Peyer's patch (tissue), 4 donors: ENCODE measurements around the gene KIF9.

Source experiments
- POLR2A ChIP-seq, 2 donors: fragments of 450-650 bp; IDR thresholded peaks; one replicate each; pipeline ENCODE4 v1.5.1; 2017; ENCODE audit warnings: antibody characterized with exemption in 2 of 2, mild to moderate bottlenecking in 2 of 2, moderate library complexity in 2 of 2
- TF ChIP-seq, protein P1 (sequence below), 6 experiments: fragments of 450-650 bp in 4 of 6; fragments of 200-600 bp in 2 of 6; sonication (generic) in 1 of 6; IDR thresholded peaks; one replicate each; pipeline ENCODE4 v1.5.1; 2017 to 2019; ENCODE audit warnings: antibody characterized with exemption in 6 of 6, mild to moderate bottlenecking in 3 of 6, moderate library complexity in 1 of 6

DNA sequence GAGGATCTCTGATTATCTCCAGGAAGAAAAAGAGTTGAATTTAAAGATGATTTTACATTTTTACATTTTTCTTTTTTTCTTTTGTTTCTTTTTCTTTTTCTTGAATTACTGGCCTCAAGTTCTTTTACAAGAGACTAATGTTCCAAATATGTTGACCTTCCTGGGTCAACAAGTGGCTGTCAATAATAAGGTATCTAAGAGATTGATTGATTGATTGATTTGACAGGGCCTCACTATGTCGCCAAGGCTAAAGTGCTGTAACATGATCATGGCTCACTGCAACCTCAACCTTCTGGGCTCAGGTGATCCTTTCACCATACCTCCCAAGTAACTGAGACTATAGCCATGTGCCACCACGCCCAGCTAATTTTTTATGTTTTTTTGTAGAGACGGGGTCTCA is 44.6 kb downstream of the KIF9 start:
- TF ChIP-seq, protein P1, sequence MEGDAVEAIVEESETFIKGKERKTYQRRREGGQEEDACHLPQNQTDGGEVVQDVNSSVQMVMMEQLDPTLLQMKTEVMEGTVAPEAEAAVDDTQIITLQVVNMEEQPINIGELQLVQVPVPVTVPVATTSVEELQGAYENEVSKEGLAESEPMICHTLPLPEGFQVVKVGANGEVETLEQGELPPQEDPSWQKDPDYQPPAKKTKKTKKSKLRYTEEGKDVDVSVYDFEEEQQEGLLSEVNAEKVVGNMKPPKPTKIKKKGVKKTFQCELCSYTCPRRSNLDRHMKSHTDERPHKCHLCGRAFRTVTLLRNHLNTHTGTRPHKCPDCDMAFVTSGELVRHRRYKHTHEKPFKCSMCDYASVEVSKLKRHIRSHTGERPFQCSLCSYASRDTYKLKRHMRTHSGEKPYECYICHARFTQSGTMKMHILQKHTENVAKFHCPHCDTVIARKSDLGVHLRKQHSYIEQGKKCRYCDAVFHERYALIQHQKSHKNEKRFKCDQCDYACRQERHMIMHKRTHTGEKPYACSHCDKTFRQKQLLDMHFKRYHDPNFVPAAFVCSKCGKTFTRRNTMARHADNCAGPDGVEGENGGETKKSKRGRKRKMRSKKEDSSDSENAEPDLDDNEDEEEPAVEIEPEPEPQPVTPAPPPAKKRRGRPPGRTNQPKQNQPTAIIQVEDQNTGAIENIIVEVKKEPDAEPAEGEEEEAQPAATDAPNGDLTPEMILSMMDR (IDR thresholded peaks at IDR 0.05) = no peak
- no peak for TF ChIP-seq POLR2A (IDR thresholded peaks at IDR 0.05)
